Small intestine (tissue), 7 donors: ENCODE data around the gene B9D2. TPM values are rescaled to one million over a fixed set of nuclear protein-coding genes. Genes with fewer than 3 reads are reported as not detected.

Experiments
- DNase-seq, 2 donors: peaks; one replicate each; pipeline versions ENCODE4 v3.0.0 to v3.0.0-alpha.2; 2013
- FAIRE-seq: peaks from 2 replicates; lab custom pipeline; 2012; peaks lifted over from hg19 to GRCh38; lab: Jason Lieb, UNC
- H3K27ac ChIP-seq, 3 donors: one replicate each; pipeline ENCODE4 v1.5.1; 2013; ENCODE audit warnings: low read length in 2 of 3, mild to moderate bottlenecking in 2 of 3, control low read depth in 1 of 3, inconsistent platforms in 1 of 3, low read depth in 1 of 3, moderate library complexity in 1 of 3
- H3K27me3 ChIP-seq, 3 donors: one replicate each; pipeline ENCODE4 v1.6.1; 2013; ENCODE audit warnings: low read length in 3 of 3, inconsistent platforms in 1 of 3; ENCODE audit not compliant: control insufficient read depth in 3 of 3, insufficient read depth in 3 of 3
- H3K36me3 ChIP-seq, 3 donors: one replicate each; pipeline ENCODE4 v1.6.1; 2013; ENCODE audit warnings: low read length in 3 of 3, inconsistent platforms in 1 of 3, low read depth in 1 of 3, mild to moderate bottlenecking in 1 of 3, moderate library complexity in 1 of 3; ENCODE audit not compliant: control insufficient read depth in 3 of 3, insufficient read depth in 2 of 3
- H3K4me1 ChIP-seq, 3 donors: one replicate each; pipeline ENCODE4 v1.6.1; 2013; ENCODE audit warnings: low read length in 2 of 3, inconsistent platforms in 1 of 3, low read depth in 1 of 3, mild to moderate bottlenecking in 1 of 3, moderate library complexity in 1 of 3; ENCODE audit not compliant: control insufficient read depth in 3 of 3, insufficient read depth in 2 of 3
- H3K4me3 ChIP-seq, 3 donors: one replicate each; pipeline ENCODE4 v1.5.1; 2013; ENCODE audit warnings: low read length in 3 of 3, control low read depth in 1 of 3, inconsistent platforms in 1 of 3, low read depth in 1 of 3, mild to moderate bottlenecking in 1 of 3, moderate library complexity in 1 of 3
- H3K9me3 ChIP-seq, 2 donors: one replicate each; pipeline ENCODE4 v1.6.1; 2013; ENCODE audit warnings: low read depth in 1 of 2, low read length in 1 of 2; ENCODE audit not compliant: control insufficient read depth in 2 of 2, insufficient read depth in 1 of 2
- WGBS, 3 donors: extraction: QIAGEN DNeasy Blood & Tissue Kit; methylation state at CpG; one replicate each; pipeline ENCODE4 v1.1.7; 2013; 5-methylcytosine and 5-hydroxymethylcytosine counted together
- polyA plus RNA-seq, 4 donors: library from polyadenylated mRNA; stranded (reverse) in 3 of 4; unstranded in 1 of 4; fragments of 200-250 nt in 3 of 4; fragments of 120-200 nt in 1 of 4; gene quantifications; one replicate each; pipeline versions ENCODE4 v1.2.1 to v1.2.3, GENCODE V29; 2013
- donor health status: healthy with polysubstance abuse.
- donor health status: control.
- donor health status: control.
- donor health status: Bipolar disorder and iron deficiency.
- donor health status: healthy.

Gene B9D2
- polyA plus RNA-seq, 4 donors, result 4.7 to 9.8 (median 5.9) TPM

- Histone ChIP-seq H3K4me1 (peaks cover 0 to 47% (median 7%) of the 10 kb centered on the region in 3 donors), H3K36me3 (peaks cover 0 to 39% (median 6%) of the 10 kb centered on the region in 3 donors), H3K27ac (peak overlapping the region in 2 of 3 donors; percentile 0 to 83), H3K4me3 (peak overlapping the region in 2 of 3 donors; percentile 21 to 28), H3K27me3 (peaks cover 0 to 44% (median 0%) of the 10 kb centered on the region in 3 donors), H3K9me3 (no peaks in the 10 kb centered on the region)
- WGBS, 3 donors, result 12 to 33% (median 16%) methylated on average over 13 of the region's 13 CpGs
- DNase-seq (no peak), FAIRE-seq (no peak)
Measured at GRCh38 chr19:41327076-41327575, 36.8 kb downstream of the B9D2 start.

- Histone ChIP-seq H3K36me3 (peaks cover 2 to 40% (median 6%) of the 10 kb centered on the region in 3 donors), H3K9me3 (no peaks in the 10 kb centered on the region), H3K27me3 (peaks cover 0 to 34% (median 0%) of the 10 kb centered on the region in 3 donors), H3K4me3 (peak overlapping the region in 1 of 3 donors; percentile 22), H3K27ac (peak overlapping the region; percentile 29 to 53 (median 32)), H3K4me1 (peaks cover 0 to 47% (median 7%) of the 10 kb centered on the region in 3 donors)
- DNase-seq (peak in 1 of 2 donors; percentile 51), FAIRE-seq (no peak)
- WGBS, 3 donors, result 10 to 28% (median 24%) methylated on average over 25 to 30 of the region's 30 CpGs
Measured at GRCh38 chr19:41325947-41326706, 37.8 kb downstream of the B9D2 start.

- WGBS, 3 donors, result 9 to 30% (median 20%) methylated on average over 10 of the region's 10 CpGs
- no peak for FAIRE-seq
Measured at GRCh38 chr19:41325640-41325946, 38.4 kb downstream of the B9D2 start.

DNA sequence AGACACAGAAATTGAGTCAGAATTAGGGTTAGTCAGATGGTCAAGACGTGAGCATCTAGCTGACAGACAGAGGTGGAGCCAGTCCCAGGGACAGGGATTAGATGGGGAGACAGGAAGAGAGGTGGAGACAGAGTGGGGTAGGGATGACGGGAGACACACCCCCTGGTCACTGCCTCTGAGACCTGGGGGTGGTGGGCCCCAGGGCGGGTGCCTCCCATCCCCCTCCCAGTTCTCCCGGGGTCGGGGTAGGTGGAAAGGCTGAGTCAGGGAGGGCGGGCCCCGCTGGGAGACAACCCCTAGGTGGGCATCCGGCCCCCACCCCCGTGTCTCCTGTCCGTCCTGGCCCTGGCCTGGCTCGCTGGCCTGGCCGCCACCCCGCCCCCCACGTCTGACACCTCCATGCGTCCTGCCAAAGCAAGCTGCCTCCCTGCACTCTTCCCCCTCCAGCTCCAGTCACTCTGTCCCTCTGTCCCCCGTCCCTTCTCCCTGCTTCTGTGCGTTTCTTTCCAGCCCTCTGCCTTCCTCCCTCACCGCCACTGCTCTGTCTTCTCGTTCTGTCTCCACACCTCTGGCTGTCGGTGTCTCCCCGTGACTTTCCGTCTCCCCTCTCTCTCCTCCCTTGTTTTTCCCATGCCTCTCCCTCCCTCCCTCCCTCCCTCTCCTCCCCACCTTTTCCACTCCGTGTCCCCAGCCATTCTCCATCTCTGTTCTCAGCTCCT lies 38.9 kb downstream of the B9D2 start:
- Histone ChIP-seq H3K27ac (peak overlapping the region in 1 of 3 donors; percentile 91), H3K27me3 (peaks cover 0 to 27% (median 0%) of the 10 kb centered on the region in 3 donors), H3K9me3 (no peaks in the 10 kb centered on the region), H3K4me3 (no peak overlapping the region), H3K36me3 (peaks cover 2 to 50% (median 3%) of the 10 kb centered on the region in 3 donors), H3K4me1 (peaks cover 0 to 47% (median 7%) of the 10 kb centered on the region in 3 donors)
- DNase-seq (peak in 1 of 2 donors; percentile 44), FAIRE-seq (no peak)
- WGBS, 3 donors, result 7 to 20% (median 19%) methylated on average over 16 to 23 of the region's 23 CpGs

More at GRCh38 chr19:41325640-41325946, 38.4 kb downstream of the B9D2 start:
- H3K4me1 ChIP-seq, result peaks cover 0 to 47% (median 7%) of the 10 kb centered on the region in 3 donors
- H3K36me3 ChIP-seq, result peaks cover under 1 to 45% (median 2%) of the 10 kb centered on the region in 3 donors
- H3K9me3 ChIP-seq, result no peaks in the 10 kb centered on the region
- H3K4me3 ChIP-seq, result peak overlapping the region in 1 of 3 donors; percentile 22
- DNase-seq, result peak in 1 of 2 donors; percentile 36
- peaks cover 0 to 31% (median 0%) of the 10 kb centered on the region in 3 donors for H3K27me3 ChIP-seq
- peak overlapping the region; percentile 29 to 53 (median 32) for H3K27ac ChIP-seq

- Histone ChIP-seq H3K27me3 (peaks cover 0 to 27% (median 0%) of the 10 kb centered on the region in 3 donors), H3K27ac (peak overlapping the region in 2 of 3 donors; percentile 56 to 91), H3K9me3 (no peaks in the 10 kb centered on the region), H3K36me3 (peaks cover 3 to 58% (median 6%) of the 10 kb centered on the region in 3 donors), H3K4me3 (no peak overlapping the region), H3K4me1 (peaks cover 0 to 47% (median 7%) of the 10 kb centered on the region in 3 donors)
- DNase-seq, result no peak
- WGBS, 3 donors, result 67 to 78% (median 74%) methylated on average over 7 of the region's 7 CpGs
- no peak for FAIRE-seq
Measured at GRCh38 chr19:41324231-41324702, 39.7 kb downstream of the B9D2 start.

DNA sequence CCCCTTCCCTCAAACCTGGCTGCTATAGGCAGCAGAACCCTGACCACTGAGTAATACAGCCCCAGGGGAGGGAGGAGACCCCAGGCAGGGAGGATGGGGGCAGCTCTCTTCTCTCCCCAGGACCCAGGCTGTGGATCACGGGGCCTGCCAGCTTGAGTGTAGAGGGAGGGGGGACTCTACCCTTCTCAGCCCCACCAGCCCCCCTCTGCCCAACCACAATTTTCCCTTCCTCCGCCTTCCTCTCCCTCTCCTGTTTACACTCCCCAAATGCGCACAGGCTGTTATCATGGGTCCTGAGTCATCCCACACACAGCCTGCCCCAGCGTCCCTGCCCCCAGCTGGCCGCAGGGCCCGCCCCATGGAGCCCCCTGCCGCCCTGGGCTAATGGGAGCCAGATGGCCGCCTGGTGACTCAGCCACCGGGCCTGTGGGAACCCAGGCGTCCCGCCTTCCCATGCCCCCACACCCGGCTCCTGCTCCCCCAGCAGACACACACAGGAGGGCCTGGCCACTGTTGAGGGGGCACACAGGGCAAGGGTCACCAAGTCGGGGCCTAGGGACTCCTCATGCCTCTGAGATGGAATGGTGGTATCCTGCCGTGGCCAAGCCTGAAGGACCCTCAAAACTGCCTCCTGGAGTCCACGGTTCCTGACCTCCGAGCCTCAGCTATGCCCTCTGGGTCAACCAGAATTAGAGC lies 40.4 kb downstream of the B9D2 start:
- peaks cover 0 to 47% (median 7%) of the 10 kb centered on the region in 3 donors for H3K4me1 ChIP-seq
- WGBS, 3 donors, result 50 to 74% (median 63%) methylated on average over 16 of the region's 16 CpGs
- no peak overlapping the region for H3K4me3 ChIP-seq
- FAIRE-seq (no peak), DNase-seq (no peak)
- peak overlapping the region; percentile 12 to 91 (median 56) for H3K27ac ChIP-seq
- H3K36me3 ChIP-seq, result peaks cover 3 to 65% (median 6%) of the 10 kb centered on the region in 3 donors
- peaks cover 0 to 27% (median 0%) of the 10 kb centered on the region in 3 donors for H3K27me3 ChIP-seq
- H3K9me3 ChIP-seq, result no peaks in the 10 kb centered on the region

DNA sequence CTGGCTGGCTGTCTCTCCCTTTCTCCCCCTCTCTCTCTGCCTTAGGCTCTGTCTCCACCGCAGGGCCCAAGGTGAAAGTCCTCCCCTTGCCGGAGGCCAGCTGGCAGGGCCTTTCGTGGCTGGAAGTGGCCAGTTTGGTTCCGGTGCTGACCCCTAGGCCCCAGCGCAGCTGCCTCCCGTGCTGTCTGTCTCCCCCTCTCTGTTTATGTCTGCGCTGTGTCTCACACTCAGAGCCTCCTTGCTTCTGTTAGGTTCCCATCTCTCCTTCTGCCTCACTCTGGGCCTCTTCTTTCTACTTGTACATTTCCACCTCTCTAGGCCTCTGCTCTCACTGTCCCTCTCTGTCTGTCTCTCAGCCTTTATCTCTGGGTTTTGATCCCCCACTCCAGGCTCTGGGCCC lies 40.9 kb downstream of the B9D2 start:
- WGBS, 3 donors, result 51 to 76% (median 71%) methylated on average over 7 of the region's 7 CpGs
- Histone ChIP-seq H3K27me3 (peaks cover 0 to 27% (median 0%) of the 10 kb centered on the region in 3 donors), H3K4me1 (peaks cover 0 to 44% (median 7%) of the 10 kb centered on the region in 3 donors), H3K4me3 (no peak overlapping the region), H3K36me3 (peaks cover 3 to 64% (median 7%) of the 10 kb centered on the region in 3 donors), H3K27ac (peak overlapping the region; percentile 12 to 91 (median 24)), H3K9me3 (no peaks in the 10 kb centered on the region)
- FAIRE-seq, result no peak
- no peak for DNase-seq
